ENCODE measurements around the gene ANOS1.
"Not testable (repeated sequence)": the region's sequence is repeated elsewhere in the genome, so short reads cannot be mapped to it uniquely, and the experiment has no call there.

The ANOS1 gene

GRCh38 chrX:8607326-8607725 lies 124.6 kb downstream of the ANOS1 start:
- peak; percentile 90 for FAIRE-seq

DNA sequence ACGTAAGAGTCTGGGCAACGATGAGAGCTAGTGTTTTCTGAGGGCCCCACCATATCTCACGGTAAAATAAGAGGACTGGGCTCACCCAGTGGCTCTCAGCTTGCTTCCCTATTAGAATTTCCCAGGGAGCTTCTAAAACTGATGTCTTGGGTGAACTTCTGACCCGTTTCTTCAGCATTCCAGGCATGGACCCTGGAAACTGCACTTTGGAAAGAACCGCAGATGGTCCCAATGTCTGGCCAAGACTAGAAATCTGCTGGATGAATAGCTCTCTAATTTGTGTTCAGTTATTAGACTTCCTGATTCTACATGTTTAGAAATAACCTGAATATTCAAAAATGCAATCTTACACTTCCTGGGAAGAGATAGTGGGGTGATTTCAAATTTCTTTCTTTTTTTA lies 127.8 kb downstream of the ANOS1 start:
- no peak for FAIRE-seq

- no peak for FAIRE-seq
These were observed 140.4 kb downstream of the ANOS1 start for GRCh38 chrX:8591501-8591900.

- FAIRE-seq = no peak
These were observed 145.0 kb downstream of the ANOS1 start for GRCh38 chrX:8586953-8587352.

GRCh38 chrX:8579602-8580001 lies 152.3 kb downstream of the ANOS1 start:
- FAIRE-seq = no peak

DNA sequence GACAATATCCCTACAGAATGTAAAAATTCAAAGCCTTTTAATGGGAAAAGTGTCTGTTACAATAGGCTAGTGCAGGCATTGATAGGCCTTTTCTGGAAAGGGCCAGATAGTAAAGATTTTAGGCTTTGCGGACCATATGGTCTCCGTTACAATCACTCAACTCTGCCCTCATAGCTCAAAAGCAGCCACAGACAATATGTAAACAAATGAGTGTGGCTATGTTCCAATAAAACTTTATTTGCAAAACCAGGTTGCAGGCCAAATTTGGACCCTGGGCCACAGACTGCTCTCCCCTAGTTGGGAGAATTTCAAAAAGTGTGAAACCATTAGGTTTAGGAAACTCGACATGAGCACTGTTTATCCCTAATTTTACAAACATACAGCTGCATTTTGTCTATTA lies 155.1 kb downstream of the ANOS1 start:
- FAIRE-seq = no peak

DNA sequence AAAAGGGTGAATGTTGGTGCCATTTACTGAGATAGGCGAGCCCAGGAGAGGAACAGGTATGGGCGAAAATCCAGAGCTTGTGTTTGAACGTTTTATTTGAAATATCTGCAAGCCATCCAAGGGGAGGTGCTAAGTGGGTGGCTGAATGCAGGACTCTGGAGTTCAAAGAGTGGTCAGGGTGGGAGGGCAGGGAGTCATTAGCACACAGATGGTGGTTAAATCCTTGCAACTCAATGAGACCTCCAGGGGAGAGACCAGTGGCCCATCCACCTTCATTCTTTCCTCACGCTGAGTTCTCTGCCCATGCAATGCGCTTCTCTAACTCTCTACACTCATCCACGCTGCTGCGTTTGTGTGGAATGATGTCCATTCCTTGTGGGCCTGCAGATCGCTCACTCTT lies 166.2 kb downstream of the ANOS1 start:
- FAIRE-seq = no peak

DNA sequence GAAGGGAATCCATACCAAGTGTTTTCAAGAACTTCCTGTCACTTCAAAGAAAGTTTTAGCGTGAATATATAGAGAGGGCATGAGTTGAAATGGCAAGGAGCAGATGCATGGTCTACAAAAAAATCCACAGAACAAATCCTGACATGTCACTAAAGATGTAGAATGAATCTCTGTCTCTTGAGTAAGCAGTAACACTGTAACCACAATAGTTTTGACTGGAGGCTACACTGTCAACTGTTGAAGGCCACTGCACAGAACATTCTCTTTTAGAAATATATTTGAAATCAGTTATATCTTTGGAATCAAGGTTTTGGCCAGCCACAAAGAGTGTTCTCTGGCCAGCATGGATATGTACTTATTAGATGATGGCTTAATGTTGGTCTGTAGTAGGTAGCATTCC lies 183.5 kb downstream of the ANOS1 start:
- FAIRE-seq = no peak

- no peak for FAIRE-seq
These were observed 185.2 kb downstream of the ANOS1 start for GRCh38 chrX:8546715-8547114.

- peak; percentile 80 for FAIRE-seq
These were observed 211.1 kb downstream of the ANOS1 start for GRCh38 chrX:8520791-8521190.

- no peak for FAIRE-seq
These were observed 211.8 kb downstream of the ANOS1 start for GRCh38 chrX:8520178-8520577.

DNA sequence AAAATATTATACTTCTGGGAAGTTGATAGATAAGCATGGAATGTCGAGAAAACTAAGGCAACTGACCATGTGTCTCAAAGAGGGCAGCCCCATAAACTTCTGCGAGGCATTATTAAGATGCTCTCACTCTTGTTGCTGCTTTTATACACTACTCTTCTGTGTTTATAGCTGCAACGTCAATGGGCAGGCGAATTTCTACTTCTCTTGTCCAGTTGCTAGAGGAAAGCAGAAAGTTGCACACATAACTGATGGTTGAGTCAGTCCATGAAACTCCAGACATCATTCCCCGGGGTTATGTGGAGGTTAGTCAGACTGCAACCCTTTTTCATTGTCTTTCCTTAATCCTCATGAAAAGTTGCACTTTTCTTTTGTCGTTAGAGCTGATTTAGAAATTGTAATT lies 227.5 kb downstream of the ANOS1 start:
- FAIRE-seq = no peak

GRCh38 chrX:8502101-8502500 lies 229.8 kb downstream of the ANOS1 start:
- not testable (repeated sequence) for FAIRE-seq

DNA sequence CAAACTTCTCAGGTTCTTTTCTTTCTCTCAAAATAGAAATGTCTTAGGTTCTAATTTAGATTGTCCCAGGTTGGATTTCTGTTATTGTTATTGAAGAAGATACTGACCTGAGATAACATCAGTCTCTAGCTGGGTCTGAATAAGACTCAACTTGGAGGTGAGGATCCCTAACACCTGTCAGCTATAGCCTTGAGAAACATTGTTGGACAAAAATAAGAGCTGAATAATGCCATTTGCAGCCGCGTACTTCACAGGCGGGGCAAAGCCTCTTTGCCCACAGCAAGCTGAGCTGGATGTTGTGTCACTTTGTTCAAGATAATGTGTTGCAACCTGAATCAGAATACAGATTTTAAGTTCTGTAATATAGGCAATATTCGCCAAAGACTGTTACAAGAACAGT lies 231.7 kb downstream of the ANOS1 start:
- FAIRE-seq = no peak

GRCh38 chrX:8495036-8495435 lies 236.9 kb downstream of the ANOS1 start:
- not testable (repeated sequence) for FAIRE-seq

DNA sequence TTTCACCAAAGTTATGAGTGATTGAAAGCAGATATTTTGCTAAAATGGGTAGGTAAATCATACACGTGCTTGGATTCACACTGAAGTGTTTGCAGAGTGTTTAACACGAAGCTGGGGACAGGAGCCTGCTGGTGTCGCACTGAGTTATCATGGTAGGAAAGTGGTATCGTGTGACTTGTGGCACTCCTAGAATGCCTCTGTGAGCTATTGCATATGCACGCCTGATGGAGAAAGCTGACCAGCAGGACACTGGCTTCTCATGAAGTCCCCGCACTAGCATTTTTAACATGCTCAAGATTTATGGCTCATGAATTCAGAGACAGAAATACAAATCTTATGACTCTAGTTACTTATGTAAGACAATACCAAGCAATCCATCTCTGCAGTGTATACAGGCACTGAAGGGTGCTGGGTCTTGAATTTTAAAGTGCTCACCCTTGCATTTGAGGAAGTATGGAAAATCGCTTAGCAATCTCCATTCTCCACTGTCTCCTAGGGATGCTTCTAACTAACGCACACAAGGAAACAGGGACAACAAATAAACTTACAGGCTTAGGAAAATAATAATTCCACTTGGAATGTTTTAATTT lies 247.5 kb downstream of the ANOS1 start:
- FAIRE-seq = peak; percentile 56

All from islet of Langerhans (tissue), 1 donor.